AG04450 (cell line): ENCODE measurements around the gene MCOLN2. TPM values are rescaled to one million over a fixed set of nuclear protein-coding genes. Genes with fewer than 3 reads are reported as not detected.

ENCODE experiments used
- CTCF ChIA-PET: fragments of 300-600, 350-600 bp; formaldehyde crosslinking; extraction: SDS; loops from one replicate; lab custom pipeline; 2022; ENCODE audit warnings: antibody characterized with exemption, inconsistent platforms; lab: Charles Lee
- POLR2A ChIA-PET: fragments of 350-600 bp; formaldehyde crosslinking; extraction: SDS; loops from one replicate; lab custom pipeline; 2021; ENCODE audit warnings: antibody characterized with exemption, inconsistent platforms; lab: Yijun Ruan, JAX
- DNase-seq: peaks from one replicate; pipeline ENCODE4 v3.0.0-alpha.2; 2011; ENCODE audit warnings: low read depth, low spot score
- H3K27ac ChIP-seq: one replicate; pipeline ENCODE4 v1.5.1; 2012; ENCODE audit warnings: low read depth, low read length, control low read depth
- H3K27me3 ChIP-seq: one replicate; pipeline ENCODE4 v1.6.0; 2012; ENCODE audit warnings: low read length; ENCODE audit not compliant: control insufficient read depth, insufficient read depth
- H3K4me3 ChIP-seq: 2 replicates; pipeline ENCODE4 v1.5.1; 2011; ENCODE audit warnings: mild to moderate bottlenecking, low read depth, low read length, control low read depth
- H3K9me3 ChIP-seq: 2 replicates; pipeline ENCODE4 v1.5.1; 2012; ENCODE audit warnings: low read length; ENCODE audit not compliant: control insufficient read depth, insufficient read depth
- polyA plus RNA-seq: library from polyadenylated mRNA; depleted of rRNA; stranded (reverse); fragments of >200 nt; gene quantifications from 2 replicates; pipeline ENCODE4 v1.2.3, GENCODE V29; 2011
- TF ChIP-seq, protein P1 (sequence below): IDR thresholded peaks from 2 replicates; pipeline ENCODE4 v1.5.1; 2011; ENCODE audit warnings: low read depth, low read length, control low read depth, inconsistent platforms

The MCOLN2 gene
- polyA plus RNA-seq, 1 experiment = 0.37 TPM

DNA sequence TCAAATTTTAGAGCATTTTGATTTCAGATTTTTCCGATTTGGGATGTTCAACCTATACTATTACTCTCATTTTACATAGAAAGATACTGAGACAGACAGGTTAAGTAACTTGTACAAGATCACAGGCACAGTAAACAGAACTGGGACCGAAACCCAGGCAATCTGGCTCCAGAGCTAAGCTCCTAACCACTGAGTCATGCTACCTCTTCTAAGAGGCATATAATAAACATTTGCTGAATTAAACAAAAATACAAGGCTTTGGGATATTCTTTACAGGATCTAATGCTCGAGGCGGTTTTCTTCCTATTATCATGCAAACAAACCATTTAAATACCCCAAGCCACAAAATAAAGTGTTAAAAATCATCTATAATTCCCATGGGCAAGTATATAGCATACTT, 50.3 kb downstream of the MCOLN2 start:
- peaks cover 3% of the 10 kb centered on the region; the same call in 1 of the 2 replicates for H3K9me3 ChIP-seq
- DNase-seq = peak; percentile 13
- ChIA-PET POLR2A (interaction anchor here (0.6 kb wide), 1 partner anchor 308 kb away, joined by 4 read pairs; no protein-coding TSS in a partner anchor), CTCF (interaction anchor here (0.9 to 9.7 kb wide), 3 partner anchors 9 to 312 kb away, joined by 3 to 330 read pairs (median 7); partner anchors contain the start of gene C1orf52)
- H3K27ac ChIP-seq = no peak overlapping the region
- TF ChIP-seq, protein P1, sequence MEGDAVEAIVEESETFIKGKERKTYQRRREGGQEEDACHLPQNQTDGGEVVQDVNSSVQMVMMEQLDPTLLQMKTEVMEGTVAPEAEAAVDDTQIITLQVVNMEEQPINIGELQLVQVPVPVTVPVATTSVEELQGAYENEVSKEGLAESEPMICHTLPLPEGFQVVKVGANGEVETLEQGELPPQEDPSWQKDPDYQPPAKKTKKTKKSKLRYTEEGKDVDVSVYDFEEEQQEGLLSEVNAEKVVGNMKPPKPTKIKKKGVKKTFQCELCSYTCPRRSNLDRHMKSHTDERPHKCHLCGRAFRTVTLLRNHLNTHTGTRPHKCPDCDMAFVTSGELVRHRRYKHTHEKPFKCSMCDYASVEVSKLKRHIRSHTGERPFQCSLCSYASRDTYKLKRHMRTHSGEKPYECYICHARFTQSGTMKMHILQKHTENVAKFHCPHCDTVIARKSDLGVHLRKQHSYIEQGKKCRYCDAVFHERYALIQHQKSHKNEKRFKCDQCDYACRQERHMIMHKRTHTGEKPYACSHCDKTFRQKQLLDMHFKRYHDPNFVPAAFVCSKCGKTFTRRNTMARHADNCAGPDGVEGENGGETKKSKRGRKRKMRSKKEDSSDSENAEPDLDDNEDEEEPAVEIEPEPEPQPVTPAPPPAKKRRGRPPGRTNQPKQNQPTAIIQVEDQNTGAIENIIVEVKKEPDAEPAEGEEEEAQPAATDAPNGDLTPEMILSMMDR = no peak
- peaks cover 6% of the 10 kb centered on the region for H3K27me3 ChIP-seq
- H3K4me3 ChIP-seq = no peak overlapping the region

DNA sequence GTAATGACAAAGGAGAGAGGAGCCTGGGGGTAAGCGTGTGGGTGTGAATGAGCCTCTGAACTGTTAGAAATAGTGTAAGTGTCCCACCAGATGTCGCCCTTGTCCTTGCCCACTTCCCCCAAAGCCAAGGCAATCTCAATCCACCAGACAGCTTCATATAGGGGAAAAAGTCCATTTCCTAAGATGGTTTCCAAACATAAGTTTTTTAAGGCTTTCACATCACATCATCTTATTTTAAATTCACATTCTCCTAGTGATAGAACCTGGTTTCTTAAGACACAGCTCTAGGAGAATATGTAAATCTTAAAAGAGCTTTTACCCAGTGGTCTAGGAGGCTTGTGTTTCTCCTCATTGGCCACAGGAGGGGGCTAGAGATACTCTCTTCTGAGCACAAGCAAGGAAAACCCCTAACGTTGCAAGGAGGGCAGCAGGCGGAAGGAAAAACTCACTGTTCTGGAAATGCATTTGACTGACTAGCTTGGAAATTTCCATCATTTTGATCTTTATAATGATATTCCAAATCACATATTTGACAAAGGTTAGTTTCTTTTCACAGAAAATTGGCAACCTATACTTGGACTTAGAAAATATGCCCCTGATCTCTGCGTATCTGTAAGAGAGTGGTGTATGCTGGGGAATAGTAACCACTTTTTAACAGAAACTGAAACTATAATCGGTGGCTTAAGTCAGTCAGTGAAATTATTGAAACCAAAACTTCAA, 52.0 kb downstream of the MCOLN2 start:
- CTCF ChIA-PET = interaction anchor here (0.5 to 9.7 kb wide), 91 partner anchors 9 to 1047 kb away, joined by 3 to 330 read pairs (median 5); partner anchors contain the start of genes C1orf52, MCOLN3 and PRKACB
- DNase-seq = peak; percentile 90
- TF ChIP-seq, protein P1 = peak; percentile 77
- POLR2A ChIA-PET = interaction anchor here (0.6 to 1.1 kb wide), 4 partner anchors 83 to 255 kb away, joined by 3 to 6 read pairs (median 4); partner anchors contain the start of gene SYDE2
- peaks cover 3% of the 10 kb centered on the region; the same call in 1 of the 2 replicates for H3K9me3 ChIP-seq
- H3K27me3 ChIP-seq = peaks cover 8% of the 10 kb centered on the region
- H3K4me3 ChIP-seq = peak overlapping the region; percentile 37
- H3K27ac ChIP-seq = no peak overlapping the region

DNA sequence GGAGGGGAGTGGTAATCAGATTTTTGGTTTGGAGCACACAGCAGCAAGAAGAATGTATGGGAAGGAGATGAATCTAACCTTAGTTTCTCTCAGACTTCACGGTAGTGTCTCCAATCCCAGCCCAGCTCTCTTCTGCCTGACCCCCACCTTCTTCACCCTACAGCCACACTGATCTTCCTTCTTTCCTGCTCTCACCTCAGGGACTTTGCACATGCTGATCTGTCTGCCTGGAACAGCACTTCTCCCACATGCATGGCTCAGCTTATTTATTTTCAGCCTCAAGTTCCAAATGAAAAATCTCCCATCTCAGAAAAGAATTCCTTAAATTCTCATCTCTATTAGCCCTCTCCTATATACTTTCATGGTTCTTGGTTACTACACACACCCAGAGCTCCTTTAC, 55.1 kb downstream of the MCOLN2 start:
- H3K27ac ChIP-seq = no peak overlapping the region
- ChIA-PET POLR2A (no interaction called here), CTCF (interaction anchor here (1.2 to 9.7 kb wide), 4 partner anchors 86 to 316 kb away, joined by 4 to 330 read pairs (median 90); partner anchors contain the start of gene C1orf52)
- H3K27me3 ChIP-seq = peaks cover 8% of the 10 kb centered on the region
- no peak for DNase-seq
- H3K4me3 ChIP-seq = no peak overlapping the region
- TF ChIP-seq, protein P1 = no peak
- no peaks in the 10 kb centered on the region for H3K9me3 ChIP-seq

DNA sequence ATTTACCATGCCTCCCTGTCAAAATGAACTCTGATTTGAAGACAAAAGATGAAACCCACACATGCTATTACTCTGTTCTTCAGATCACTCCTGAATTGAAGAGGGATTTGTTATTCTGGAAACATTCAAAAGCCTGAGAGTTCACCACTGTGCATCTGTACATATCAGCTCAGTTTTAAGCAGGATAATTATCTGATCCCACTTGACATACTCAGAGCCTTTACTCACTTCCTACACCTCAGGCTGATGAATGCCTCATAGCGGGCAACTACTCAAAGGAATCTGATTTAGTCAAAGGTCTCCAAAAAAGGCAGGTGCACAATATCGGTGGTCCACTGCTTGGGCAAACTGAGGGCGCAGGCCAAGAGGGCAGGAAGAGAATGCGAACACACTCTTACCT, 56.4 kb downstream of the MCOLN2 start:
- no peak overlapping the region for H3K27ac ChIP-seq
- POLR2A ChIA-PET = no interaction called here
- CTCF ChIA-PET = interaction anchor here (0.5 to 0.7 kb wide), 2 partner anchors 21 to 286 kb away, joined by 3 read pairs; no protein-coding TSS in a partner anchor
- no peak for DNase-seq
- no peak overlapping the region for H3K4me3 ChIP-seq
- peaks cover 8% of the 10 kb centered on the region for H3K27me3 ChIP-seq
- H3K9me3 ChIP-seq = no peaks in the 10 kb centered on the region
- TF ChIP-seq, protein P1 = no peak

DNA sequence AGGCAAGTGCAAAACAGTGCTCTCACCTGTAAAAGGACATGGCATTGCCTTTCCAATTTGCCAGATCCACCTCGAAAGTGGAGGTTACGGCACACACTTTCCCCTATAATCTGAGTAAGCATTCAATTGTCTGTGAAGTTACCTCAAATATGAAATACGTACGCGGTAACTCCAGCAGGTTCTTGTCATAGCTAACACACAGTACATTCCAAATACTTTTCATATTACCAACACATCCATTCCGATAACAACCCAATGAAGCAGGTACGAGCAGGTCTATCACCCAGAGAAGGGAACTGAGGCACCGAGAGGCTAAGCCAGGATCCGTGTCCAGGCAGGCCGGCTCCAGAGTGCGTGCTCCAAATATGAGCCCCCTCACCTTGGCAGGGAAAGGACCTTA, 57.2 kb downstream of the MCOLN2 start:
- peaks cover 8% of the 10 kb centered on the region for H3K27me3 ChIP-seq
- TF ChIP-seq, protein P1 = no peak
- no peak overlapping the region for H3K27ac ChIP-seq
- H3K9me3 ChIP-seq = no peaks in the 10 kb centered on the region
- ChIA-PET POLR2A (no interaction called here), CTCF (interaction anchor here (1.3 kb wide), 1 partner anchor 168 kb away, joined by 4 read pairs; no protein-coding TSS in a partner anchor)
- no peak for DNase-seq
- H3K4me3 ChIP-seq = no peak overlapping the region
